Activated T-cell treated with anti-CD3 and anti-CD28 coated beads for 1 hour (primary cell): ENCODE results near the gene IARS2.
"Not testable (repeated sequence)": the region's sequence is repeated elsewhere in the genome, so short reads cannot be mapped to it uniquely, and the experiment has no call there.

Experiments
- DNase-seq: peaks from one replicate; pipeline ENCODE4 v3.0.0-alpha.2; 2020; ENCODE audit warnings: low read depth

Gene IARS2

GRCh38 chr1:220094016-220094911, at the start of gene IARS2:
Gene IARS2, plus strand, starts transcription at chr1:220094132. Its CDS starts 85 bp downstream, at chr1:220094217.
- peak; percentile 90 for DNase-seq

GRCh38 chr1:220044678-220045355, 49.1 kb upstream of the IARS2 start:
- DNase-seq, result no peak

- DNase-seq, result no peak
Observed at GRCh38 chr1:220045356-220046051, 48.4 kb upstream of the IARS2 start.

GRCh38 chr1:220046052-220046930, 47.6 kb upstream of the IARS2 start, which contains the start of gene EPRS1:
Gene EPRS1, minus strand, starts transcription at chr1:220046505. Its CDS starts 117 bp downstream, at chr1:220046388.
- DNase-seq, result peak; percentile 83

- no peak for DNase-seq
Observed at GRCh38 chr1:220056374-220056773, 37.6 kb upstream of the IARS2 start.

- DNase-seq, result no peak
Observed at GRCh38 chr1:220060876-220061275, 33.1 kb upstream of the IARS2 start.

- DNase-seq, result no peak
Observed at GRCh38 chr1:220062629-220063028, 31.3 kb upstream of the IARS2 start.

- no peak for DNase-seq
Observed at GRCh38 chr1:220067269-220068204, 26.4 kb upstream of the IARS2 start.

- DNase-seq, result no peak
Observed at GRCh38 chr1:220076861-220077762, 16.8 kb upstream of the IARS2 start.

GRCh38 chr1:220077887-220078286, 16.0 kb upstream of the IARS2 start:
- DNase-seq, result no peak

- DNase-seq, result no peak
Observed at GRCh38 chr1:220084460-220084859, 9.5 kb upstream of the IARS2 start.

GRCh38 chr1:220086261-220086686, 7.7 kb upstream of the IARS2 start:
- DNase-seq, result not testable (repeated sequence)

- DNase-seq, result peak; percentile 98
Observed at GRCh38 chr1:220089650-220090556, 4.0 kb upstream of the IARS2 start, which contains the start of gene BPNT1. Gene BPNT1, minus strand, starts transcription at chr1:220089788. Its CDS starts 9,942 bp downstream, at chr1:220079846.

- DNase-seq, result no peak
Observed at GRCh38 chr1:220092694-220093093, 1.2 kb upstream of the IARS2 start.

- no peak for DNase-seq
Observed at GRCh38 chr1:220093361-220094015, 444 bp upstream of the IARS2 start.

- no peak for DNase-seq
Observed at GRCh38 chr1:220099826-220100225, 5.9 kb downstream of the IARS2 start.

GRCh38 chr1:220110473-220110872, 16.5 kb downstream of the IARS2 start:
- not testable (repeated sequence) for DNase-seq
